ENCODE results near the gene WDR33.

DNA sequence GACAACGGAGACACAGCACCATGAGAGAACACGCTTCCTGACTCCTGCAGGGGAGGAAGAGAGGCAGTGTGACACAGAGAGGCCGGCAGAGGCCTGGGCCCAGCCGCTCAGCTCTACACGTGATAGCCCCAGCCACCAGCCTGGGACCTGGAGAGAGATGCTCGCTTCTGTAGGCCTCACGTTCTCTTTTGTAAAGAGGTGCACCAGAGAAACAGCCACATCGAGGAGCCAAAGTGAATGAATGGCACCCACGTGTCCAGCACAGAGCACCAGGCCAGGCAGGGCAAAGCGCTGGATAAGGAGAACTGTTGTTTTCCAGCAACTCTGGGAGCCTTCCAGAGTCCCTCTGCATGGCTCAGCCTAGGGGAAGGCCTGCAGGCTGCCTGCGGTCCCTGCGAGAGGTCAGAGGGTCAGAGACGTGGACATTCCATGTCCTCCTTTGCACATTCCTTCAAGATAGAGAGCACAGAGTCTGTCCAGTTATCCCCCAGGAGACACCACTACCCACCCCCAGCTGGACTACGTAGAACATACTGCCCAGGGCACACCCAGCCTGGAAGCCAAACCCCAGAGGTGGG lies 149.8 kb downstream of the WDR33 start:
- TF ChIP-seq POLR2A (IDR thresholded peaks at IDR 0.05) = no peak
- no peak for TF ChIP-seq EP300 (IDR thresholded peaks at IDR 0.05)
